Activated naive CD4-positive, alpha-beta T cell treated with anti-CD3 and anti-CD28 coated beads for 36 hours (primary cell): ENCODE results near the gene AARS2. TPM values are rescaled to one million over a fixed set of nuclear protein-coding genes. Genes with fewer than 3 reads are reported as not detected.

ENCODE experiments used
- total RNA-seq, 2 experiments: library from RNA; stranded (reverse); gene quantifications; one replicate each; pipeline ENCODE4 v1.2.3, GENCODE V29; 2021

AARS2 gene
- total RNA-seq, 2 experiments from 2014 or later = 11.6 to 12.9 TPM

Other genes starting within 250 kb of the AARS2 start
- 10 to 100 TPM; 40.9 to 41.0 TPM for gene MRPL14, start 185.9 kb downstream of the AARS2 start, total RNA-seq
- 1 to 10 TPM; 7.8 to 8.3 TPM for gene TMEM63B, start 185.8 kb downstream of the AARS2 start, total RNA-seq
- gene CAPN11, start 154.5 kb downstream of the AARS2 start, total RNA-seq = not detected
- not detected for gene MYMX, start 96.4 kb downstream of the AARS2 start, total RNA-seq
- gene SLC29A1, start 89.8 kb downstream of the AARS2 start, total RNA-seq = 10 to 100 TPM; 32.7 to 33.4 TPM
- 1,000 to 10,000 TPM; 1,951 to 2,044 TPM for gene HSP90AB1, start 66.2 kb downstream of the AARS2 start, total RNA-seq
- gene SLC35B2, start 55.8 kb downstream of the AARS2 start, total RNA-seq = 1 to 10 TPM; 7.2 to 7.3 TPM
- gene NFKBIE, start 47.8 kb downstream of the AARS2 start, total RNA-seq = 1 to 10 TPM; 9.1 to 9.6 TPM
- gene TMEM151B, start 42.9 kb downstream of the AARS2 start, total RNA-seq = not detected
- gene SPATS1, start 29.3 kb upstream of the AARS2 start, total RNA-seq = not detected
- 10 to 100 TPM; 17.9 to 18.8 TPM for gene CDC5L, start 74.4 kb upstream of the AARS2 start, total RNA-seq